22Rv1 (cell line): ENCODE measurements around the gene PAK6.

Experiments used
- H3K27ac ChIP-seq: fragments of 450-650 bp; 2 replicates; pipeline ENCODE4 v1.5.1; 2017
- CTCF ChIP-seq: fragments of 450-650 bp; IDR thresholded peaks from 2 replicates; pipeline ENCODE4 v1.5.1; 2017; ENCODE audit warnings: mild to moderate bottlenecking
- ZFX ChIP-seq: fragments of 450-650 bp; IDR thresholded peaks from 2 replicates; pipeline ENCODE4 v1.6.1; 2017; ENCODE audit warnings: antibody characterized with exemption, borderline replicate concordance

PAK6 gene

DNA sequence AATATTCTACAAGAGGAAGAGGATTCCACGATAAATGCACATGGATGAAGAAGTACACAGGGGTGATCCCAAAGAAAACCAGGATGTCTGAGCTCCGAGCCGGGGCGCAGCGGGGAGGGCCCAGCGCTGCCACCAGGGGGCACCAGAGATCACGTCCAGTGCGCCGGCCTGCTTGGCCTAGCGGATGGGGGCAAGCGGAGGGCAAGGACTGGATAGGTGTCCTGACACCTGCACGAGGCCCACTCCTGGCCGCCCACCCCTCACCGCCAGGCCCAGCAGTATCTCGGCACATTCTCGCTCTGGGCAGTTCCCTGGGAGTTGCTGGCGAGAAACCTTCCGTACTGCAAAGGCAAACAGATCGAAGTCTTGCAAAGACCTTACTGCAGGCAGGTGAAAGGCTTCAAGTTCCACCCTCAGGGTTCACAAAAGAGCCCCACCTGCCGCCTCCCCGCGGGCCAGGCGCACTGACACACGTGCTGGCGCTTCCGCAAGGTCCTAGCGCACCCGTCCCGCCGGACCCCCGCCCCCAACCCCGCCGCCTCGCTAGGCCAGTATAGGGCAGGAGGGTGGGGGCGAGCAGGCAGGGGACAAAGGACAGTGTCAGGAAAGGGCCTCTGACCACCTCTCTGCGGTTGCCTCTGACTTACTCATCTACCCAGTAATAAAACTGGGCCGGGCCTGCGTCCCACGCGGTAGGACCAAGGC, 40.7 kb downstream of the PAK6 start:
- no peak overlapping the region for H3K27ac ChIP-seq
- TF ChIP-seq ZFX = no peak
- TF ChIP-seq CTCF = peak; percentile 99

- H3K27ac ChIP-seq = no peak overlapping the region
- TF ChIP-seq CTCF = no peak
- no peak for TF ChIP-seq ZFX
These were observed 41.6 kb downstream of the PAK6 start for GRCh38 chr15:40280260-40281056.

DNA sequence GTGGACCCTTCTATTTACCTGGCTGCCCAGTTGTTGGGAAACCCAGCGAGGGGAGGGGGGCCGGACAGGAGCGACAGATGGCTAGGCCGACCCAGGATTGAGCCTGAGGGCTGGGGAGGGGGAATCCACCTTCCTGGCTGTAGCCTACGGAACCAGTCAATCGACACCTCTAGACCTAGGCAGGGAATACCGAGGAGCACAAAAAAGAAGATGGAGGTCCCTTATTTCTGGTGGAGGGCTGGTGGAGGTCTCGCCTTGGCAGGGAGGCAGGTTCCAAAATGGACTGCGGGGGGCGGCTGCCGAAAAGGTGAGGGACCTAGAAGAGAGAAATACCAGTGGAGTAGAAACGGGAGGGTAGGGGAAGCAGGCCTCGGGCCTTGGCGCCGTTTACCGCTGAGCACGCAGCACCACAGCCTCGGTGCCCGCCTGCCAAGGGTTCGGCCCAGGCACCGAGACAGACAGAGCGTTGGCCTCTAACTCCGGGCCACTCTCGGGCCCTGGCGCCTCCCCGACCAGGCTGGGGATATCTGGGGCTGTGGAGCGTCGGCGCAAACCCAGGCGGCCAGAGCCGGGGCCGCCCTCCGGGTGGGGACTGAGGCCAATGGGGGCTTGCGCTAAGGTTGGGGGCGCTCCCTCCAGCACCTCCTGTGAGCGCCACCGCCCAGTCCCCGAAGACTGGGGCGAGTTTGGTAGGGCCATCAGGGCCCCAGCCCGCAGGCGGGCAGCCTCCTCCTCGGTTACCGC, 42.4 kb downstream of the PAK6 start:
- no peak overlapping the region for H3K27ac ChIP-seq
- TF ChIP-seq ZFX (no peak), CTCF (no peak)

GRCh38 chr15:40281801-40282146, 42.9 kb downstream of the PAK6 start:
- no peak overlapping the region for H3K27ac ChIP-seq
- TF ChIP-seq ZFX (no peak), CTCF (no peak)

- no peak for TF ChIP-seq ZFX
- TF ChIP-seq CTCF = peak; percentile 78
- no peak overlapping the region for H3K27ac ChIP-seq
These were observed 43.4 kb downstream of the PAK6 start for GRCh38 chr15:40282147-40282868.

- TF ChIP-seq ZFX = no peak
- TF ChIP-seq CTCF = no peak
- H3K27ac ChIP-seq = no peak within 1 kb of the TSS
These were observed 44.2 kb downstream of the PAK6 start, which contains the start of gene ANKRD63 for GRCh38 chr15:40282869-40283614. Gene ANKRD63, minus strand, starts transcription at chr15:40283064. Its CDS starts 478 bp downstream, at chr15:40282586.
